Gastroesophageal sphincter (tissue), 4 donors: ENCODE data around the gene CLCN3. TPM values are rescaled to one million over a fixed set of nuclear protein-coding genes. Genes with fewer than 3 reads are reported as not detected.

Experiments used
- ATAC-seq: fragments of 150-250 bp; one replicate; pipeline ENCODE4 v1.9.1; 2016; ENCODE audit warnings: mild to moderate bottlenecking, moderate library complexity
- H3K27ac ChIP-seq, 4 donors: fragments of 200-600 bp; sonication (generic) in 3 of 4; 1 replicate in 3 of 4; 2 replicates in 1 of 4; pipeline ENCODE4 v1.5.1; 2016 to 2019
- H3K27me3 ChIP-seq: fragments of 200-600 bp; sonication (generic); one replicate; pipeline ENCODE4 v1.5.1; 2019
- H3K36me3 ChIP-seq, 2 donors: fragments of 200-600 bp; sonication (generic); one replicate each; pipeline ENCODE4 v1.5.1; 2019; ENCODE audit warnings: control low read depth in 1 of 2
- H3K4me1 ChIP-seq, 3 donors: fragments of 200-600 bp; sonication (generic); 1 replicate in 2 of 3; 2 replicates in 1 of 3; pipeline ENCODE4 v1.5.1; 2016 to 2019; ENCODE audit warnings: control low read depth in 2 of 3
- H3K4me3 ChIP-seq, 2 donors: fragments of 200-600 bp; sonication (generic); one replicate each; pipeline ENCODE4 v1.5.1; 2019; ENCODE audit warnings: mild to moderate bottlenecking in 1 of 2, moderate library complexity in 1 of 2
- H3K9me3 ChIP-seq, 3 donors: fragments of 200-600 bp; sonication (generic); one replicate each; pipeline ENCODE4 v1.5.1; 2017 to 2019; ENCODE audit warnings: control low read depth in 2 of 3
- CTCF ChIP-seq, 4 experiments: fragments of 200-600 bp in 2 of 4; fragments of 450-650 bp in 2 of 4; sonication (generic) in 1 of 4; IDR thresholded peaks; one replicate each; pipeline ENCODE4 v1.5.1; 2017 to 2019; ENCODE audit warnings: antibody characterized with exemption in 4 of 4, mild to moderate bottlenecking in 2 of 4, moderate library complexity in 2 of 4
- EP300 ChIP-seq: sonication (generic); formaldehyde crosslinking; IDR thresholded peaks from one replicate; pipeline ENCODE4 v1.6.1; 2017; ENCODE audit warnings: antibody characterized with exemption, mild to moderate bottlenecking
- POLR2A ChIP-seq, 2 donors: fragments of 450-650 bp; IDR thresholded peaks; one replicate each; pipeline ENCODE4 v1.6.1; 2017; ENCODE audit warnings: antibody characterized with exemption in 2 of 2, mild to moderate bottlenecking in 2 of 2, moderate library complexity in 1 of 2
- POLR2AphosphoS5 ChIP-seq: sonication (generic); formaldehyde crosslinking; IDR thresholded peaks from one replicate; pipeline ENCODE4 v1.6.1; 2017; ENCODE audit warnings: antibody characterized with exemption
- WGBS, 2 donors: methylation state at CpG; one replicate each; pipeline ENCODE4 v1.1.5; 2018; ENCODE audit warnings: low coverage in 1 of 2; 5-methylcytosine and 5-hydroxymethylcytosine counted together
- total RNA-seq, 4 donors: library from RNA; depleted of rRNA; stranded (reverse); fragments of >200 nt; gene quantifications; one replicate each; pipeline ENCODE4 v1.1.0, GENCODE V29; 2016

CLCN3 gene
- total RNA-seq, 4 donors from 2014 or later: 16.6 to 26.0 (median 22.6) TPM

DNA sequence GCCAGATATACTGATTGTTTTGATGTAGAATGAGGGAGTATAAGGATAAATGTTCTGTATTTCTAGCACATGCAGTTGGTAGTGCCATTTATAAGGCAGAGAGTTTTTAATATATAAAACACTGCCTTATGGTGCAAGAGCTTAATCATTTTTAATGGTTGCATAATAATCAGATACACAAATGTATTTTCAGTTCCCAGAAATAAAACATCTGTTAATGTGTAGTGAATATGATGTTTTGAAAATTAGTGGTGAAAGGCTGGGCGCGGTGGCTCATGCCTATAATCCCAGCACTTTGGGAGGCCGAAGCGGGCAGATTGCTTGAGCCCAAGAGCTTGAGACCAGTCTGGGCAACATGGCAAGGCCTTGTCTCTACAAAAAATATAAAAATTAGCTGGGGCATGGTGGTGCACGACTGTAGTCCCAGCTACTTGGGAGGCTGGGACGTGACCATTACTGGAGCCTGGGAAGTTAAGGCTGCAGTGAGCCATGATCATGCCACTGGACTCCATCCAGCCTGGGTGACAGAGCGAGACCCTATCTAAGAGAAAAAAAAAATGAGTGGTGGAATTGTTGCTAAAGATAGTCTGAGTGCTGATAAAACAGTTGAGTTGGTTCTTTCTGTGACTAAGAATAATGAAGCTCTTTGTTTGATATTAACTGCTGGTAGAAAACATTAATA is 29.3 kb downstream of the CLCN3 start:
- peaks cover 0 to 27% (median 5%) of the 10 kb centered on the region in 3 donors for H3K4me1 ChIP-seq
- 17 to 66% methylated on average over 1 to 6 of the region's 7 CpGs for WGBS, 2 donors
- H3K27ac ChIP-seq: peak overlapping the region; percentile 22 to 69 (median 56)
- H3K4me3 ChIP-seq: no peak overlapping the region
- TF ChIP-seq CTCF (IDR thresholded peaks at IDR 0.05) (no peak), POLR2A (IDR thresholded peaks at IDR 0.05) (no peak), POLR2AphosphoS5 (no peak), EP300 (no peak)
- H3K27me3 ChIP-seq: no peaks in the 10 kb centered on the region
- peaks cover 0 to 3% of the 10 kb centered on the region in 2 donors for H3K36me3 ChIP-seq
- H3K9me3 ChIP-seq: no peaks in the 10 kb centered on the region
- ATAC-seq: no peak

GRCh38 chr4:169650227-169650936 is 30.0 kb downstream of the CLCN3 start:
- no peaks in the 10 kb centered on the region for H3K27me3 ChIP-seq
- WGBS, 2 donors: 30 to 37% methylated on average over 3 of the region's 3 CpGs
- H3K36me3 ChIP-seq: no peaks in the 10 kb centered on the region
- TF ChIP-seq POLR2A (IDR thresholded peaks at IDR 0.05) (no peak), POLR2AphosphoS5 (peak; percentile 11), EP300 (no peak), CTCF (IDR thresholded peaks at IDR 0.05) (no peak)
- H3K4me3 ChIP-seq: no peak overlapping the region
- peaks cover 0 to 27% (median 5%) of the 10 kb centered on the region in 3 donors for H3K4me1 ChIP-seq
- ATAC-seq: no peak
- H3K9me3 ChIP-seq: no peaks in the 10 kb centered on the region
- H3K27ac ChIP-seq: peak overlapping the region; percentile 22 to 69 (median 56)

DNA sequence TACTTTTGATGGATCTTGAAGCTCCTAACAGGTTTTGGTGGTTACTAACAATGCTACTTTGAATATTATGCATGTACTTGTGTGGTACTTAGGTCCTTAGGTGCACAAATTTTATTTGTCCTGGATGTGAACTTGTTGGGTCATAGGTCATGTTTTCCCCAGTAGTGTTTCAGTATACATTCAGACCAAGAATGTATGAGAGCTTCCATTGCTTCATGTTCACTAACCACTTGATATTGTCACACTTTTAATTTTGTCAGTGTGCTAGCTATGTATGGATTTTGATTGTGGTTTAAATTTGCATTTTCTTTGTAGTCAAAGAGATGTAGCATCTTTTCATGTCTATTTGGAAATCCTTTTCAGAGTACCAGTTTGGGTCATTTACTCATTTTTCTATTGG is 32.2 kb downstream of the CLCN3 start:
- ATAC-seq: no peak
- H3K27me3 ChIP-seq: no peaks in the 10 kb centered on the region
- H3K36me3 ChIP-seq: no peaks in the 10 kb centered on the region
- no peak overlapping the region for H3K27ac ChIP-seq
- H3K9me3 ChIP-seq: no peaks in the 10 kb centered on the region
- H3K4me1 ChIP-seq: peaks cover 0 to 28% (median 5%) of the 10 kb centered on the region in 3 donors
- TF ChIP-seq EP300 (no peak), POLR2AphosphoS5 (no peak), CTCF (IDR thresholded peaks at IDR 0.05) (no peak), POLR2A (IDR thresholded peaks at IDR 0.05) (no peak)
- H3K4me3 ChIP-seq: no peak overlapping the region

DNA sequence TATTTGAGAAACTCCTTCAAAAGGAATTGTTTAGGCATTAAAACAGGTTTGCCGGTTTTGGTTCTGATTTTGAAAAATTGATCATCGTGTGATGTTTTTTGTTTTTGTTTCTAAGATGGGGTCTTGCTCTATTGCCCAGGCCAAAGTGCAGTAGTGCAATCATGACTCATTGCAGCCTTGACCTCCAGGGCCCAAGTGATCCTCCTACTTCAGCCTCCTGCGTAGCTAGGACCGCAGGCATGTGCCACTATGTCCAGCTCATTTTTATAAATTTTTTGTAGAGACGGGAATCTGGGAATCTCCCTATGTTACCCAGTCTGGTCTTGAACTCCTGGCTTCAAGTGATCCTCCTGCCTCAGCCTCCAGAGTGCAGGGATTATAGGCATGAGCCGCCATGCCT is 35.0 kb downstream of the CLCN3 start:
- H3K36me3 ChIP-seq: no peaks in the 10 kb centered on the region
- no peak for ATAC-seq
- H3K9me3 ChIP-seq: no peaks in the 10 kb centered on the region
- WGBS, 2 donors: 90 to 95% methylated on average over 5 to 6 of the region's 6 CpGs
- no peak overlapping the region for H3K4me3 ChIP-seq
- peaks cover 0 to 38% (median 3%) of the 10 kb centered on the region in 3 donors for H3K4me1 ChIP-seq
- H3K27me3 ChIP-seq: no peaks in the 10 kb centered on the region
- TF ChIP-seq CTCF (IDR thresholded peaks at IDR 0.05): no peak
- no peak for TF ChIP-seq POLR2A (IDR thresholded peaks at IDR 0.05)
- TF ChIP-seq EP300: no peak
- no peak for TF ChIP-seq POLR2AphosphoS5
- H3K27ac ChIP-seq: no peak overlapping the region
